HG03460 (cell line): ENCODE data around the gene TAPT1.
A peak's percentile ranks its signal among the peaks of the same experiment; 100 is the strongest.
"Not testable (repeated sequence)": the region's sequence is repeated elsewhere in the genome, so short reads cannot be mapped to it uniquely, and the experiment has no call there.

Experiments used
- ATAC-seq: cut with Tn5 transposase; IDR thresholded peaks from one replicate; pipeline ENCODE4 v1.9.1; 2021; ENCODE audit not compliant: unreplicated experiment

Gene TAPT1

GRCh38 chr4:16225863-16226815 lies at the start of gene TAPT1:
TAPT1 (minus strand) TSS chr4:16226471; CDS start chr4:16226457, 14 bp downstream.
- ATAC-seq = peak; percentile 65

- no peak for ATAC-seq
Measured at GRCh38 chr4:16271411-16271810, 45.1 kb upstream of the TAPT1 start.

- ATAC-seq = no peak
Measured at GRCh38 chr4:16270454-16271328, 44.4 kb upstream of the TAPT1 start.

- not testable (repeated sequence) for ATAC-seq
Measured at GRCh38 chr4:16269742-16270453, 43.6 kb upstream of the TAPT1 start.

- no peak for ATAC-seq
Measured at GRCh38 chr4:16269240-16269639, 43.0 kb upstream of the TAPT1 start.

GRCh38 chr4:16268290-16268689 lies 42.0 kb upstream of the TAPT1 start:
- no peak for ATAC-seq

GRCh38 chr4:16267639-16268038 lies 41.4 kb upstream of the TAPT1 start:
- no peak for ATAC-seq

GRCh38 chr4:16265820-16266219 lies 39.5 kb upstream of the TAPT1 start:
- no peak for ATAC-seq

- ATAC-seq = peak; percentile 73
Measured at GRCh38 chr4:16264798-16265197, 38.5 kb upstream of the TAPT1 start.

- no peak for ATAC-seq
Measured at GRCh38 chr4:16263056-16263455, 36.8 kb upstream of the TAPT1 start.

GRCh38 chr4:16262188-16262587 lies 35.9 kb upstream of the TAPT1 start:
- ATAC-seq = no peak

GRCh38 chr4:16261313-16261878 lies 35.1 kb upstream of the TAPT1 start:
- ATAC-seq = no peak

- ATAC-seq = no peak
Measured at GRCh38 chr4:16259889-16260246, 33.6 kb upstream of the TAPT1 start.

GRCh38 chr4:16259241-16259888 lies 33.1 kb upstream of the TAPT1 start:
- ATAC-seq = no peak

GRCh38 chr4:16257611-16258010 lies 31.3 kb upstream of the TAPT1 start:
- ATAC-seq = no peak

- no peak for ATAC-seq
Measured at GRCh38 chr4:16256343-16256742, 30.1 kb upstream of the TAPT1 start.

GRCh38 chr4:16255730-16256129 lies 29.5 kb upstream of the TAPT1 start:
- no peak for ATAC-seq

GRCh38 chr4:16253127-16253960 lies 27.1 kb upstream of the TAPT1 start:
- no peak for ATAC-seq

GRCh38 chr4:16250661-16251365 lies 24.5 kb upstream of the TAPT1 start:
- no peak for ATAC-seq
